Measurements from ENCODE around the gene NEDD9. TPM values are rescaled to one million over a fixed set of nuclear protein-coding genes. Genes with fewer than 3 reads are reported as not detected.

NEDD9 gene
- total RNA-seq, 1 donor from 2014 or later = 23.2 TPM

- Mint-ChIP-seq H3K36me3 (ENCODE audit: low read depth) (peaks cover 9% of the 10 kb centered on the region), H3K9me3 (ENCODE audit: low read depth) (no peaks in the 10 kb centered on the region), H3K4me3 (ENCODE audit: unreplicated experiment) (no peak overlapping the region), H3K4me1 (ENCODE audit: low read depth) (peaks cover 32% of the 10 kb centered on the region), H3K27me3 (ENCODE audit: low read depth) (no peaks in the 10 kb centered on the region), H3K27ac (ENCODE audit: unreplicated experiment) (peak overlapping the region; percentile 76)
- TF ChIP-seq CTCF (IDR thresholded peaks at IDR 0.05) = no peak
- no peak for DNase-seq (ENCODE audit: low spot score)
Observed at GRCh38 chr6:11139051-11139960, 93.2 kb downstream of the NEDD9 start.

GRCh38 chr6:11136809-11137208, 95.7 kb downstream of the NEDD9 start:
- DNase-seq (ENCODE audit: low spot score) = no peak
- TF ChIP-seq CTCF (IDR thresholded peaks at IDR 0.05) = no peak

More at GRCh38 chr6:11136809-11137208, 95.7 kb downstream of the NEDD9 start:
- Mint-ChIP-seq H3K4me1 (ENCODE audit: low read depth) (peaks cover 39% of the 10 kb centered on the region), H3K9me3 (ENCODE audit: low read depth) (no peaks in the 10 kb centered on the region), H3K36me3 (ENCODE audit: low read depth) (peaks cover 9% of the 10 kb centered on the region), H3K4me3 (ENCODE audit: unreplicated experiment) (no peak overlapping the region), H3K27ac (ENCODE audit: unreplicated experiment) (no peak overlapping the region), H3K27me3 (ENCODE audit: low read depth) (no peaks in the 10 kb centered on the region)

Other genes with a start within 250 kb of the NEDD9 start
- gene ELOVL2, start 188.4 kb downstream of the NEDD9 start, total RNA-seq = 18.1 to 41.3 TPM (median 18.2 TPM) in 3 replicates
- gene SMIM13, start 138.8 kb downstream of the NEDD9 start, total RNA-seq = 18.0 to 22.7 TPM (median 20.9 TPM) in 3 replicates
- not detected in 3 replicates for gene ERVFRD-1, start 120.9 kb downstream of the NEDD9 start, total RNA-seq

Data from chondrocyte (in vitro differentiated cells).